Loucy (cell line): ENCODE results near the gene MADD.

ENCODE experiments used
- H2AFZ ChIP-seq: fragments of 200-600 bp; sonication (generic); 2 replicates; pipeline ENCODE4 v1.6.0; 2016; ENCODE audit warnings: antibody characterized with exemption, mild to moderate bottlenecking, low read length, moderate library complexity
- H3F3A ChIP-seq: fragments of 200-600 bp; 2 replicates; pipeline ENCODE4 v1.6.0; 2016; ENCODE audit warnings: antibody characterized with exemption, low read depth, mild to moderate bottlenecking
- H3K27me3 ChIP-seq: fragments of 200-600 bp; sonication (generic); 2 replicates; pipeline ENCODE4 v1.6.1; 2014; ENCODE audit warnings: low read length, mild to moderate bottlenecking; ENCODE audit not compliant: insufficient read depth, poor library complexity, severe bottlenecking
- H3K36me3 ChIP-seq: fragments of 200-600 bp; sonication (generic); 2 replicates; pipeline ENCODE4 v1.6.1; 2016; ENCODE audit warnings: low read length; ENCODE audit not compliant: insufficient read depth
- H3K4me1 ChIP-seq: fragments of 200-600 bp; sonication (generic); 2 replicates; pipeline ENCODE4 v1.5.1; 2014; ENCODE audit warnings: low read length, mild to moderate bottlenecking; ENCODE audit not compliant: insufficient read depth, poor library complexity, severe bottlenecking
- H3K4me2 ChIP-seq: fragments of 200-600 bp; sonication (generic); 2 replicates; pipeline ENCODE4 v1.6.0; 2014; ENCODE audit warnings: antibody characterized with exemption, low read length, low read depth, mild to moderate bottlenecking; ENCODE audit not compliant: poor library complexity, severe bottlenecking
- H3K4me3 ChIP-seq: fragments of 200-600 bp; sonication (generic); 2 replicates; pipeline ENCODE4 v1.5.1; 2014; ENCODE audit warnings: low read length, mild to moderate bottlenecking, mixed read lengths; ENCODE audit not compliant: poor library complexity, severe bottlenecking
- H3K79me2 ChIP-seq: fragments of 200-600 bp; sonication (generic); 2 replicates; pipeline ENCODE4 v1.6.1; 2014; ENCODE audit warnings: low read length; ENCODE audit not compliant: insufficient read depth
- H3K9ac ChIP-seq: fragments of 200-600 bp; sonication (generic); 2 replicates; pipeline ENCODE4 v1.6.0; 2014; ENCODE audit warnings: mild to moderate bottlenecking, low read depth, low read length, moderate library complexity; ENCODE audit not compliant: poor library complexity, severe bottlenecking
- H3K9me2 ChIP-seq: fragments of 200-600 bp; sonication (generic); replicated peaks from 2 replicates; pipeline ENCODE4 v1.6.1; 2016; ENCODE audit warnings: low read depth, low read length, mixed read lengths
- H3K9me3 ChIP-seq: fragments of 200-600 bp; sonication (generic); 2 replicates; pipeline ENCODE4 v1.6.1; 2014; ENCODE audit warnings: mild to moderate bottlenecking, antibody characterized with exemption, low read length, low read depth; ENCODE audit not compliant: insufficient read depth
- H4K20me1 ChIP-seq: fragments of 200-600 bp; sonication (generic); 2 replicates; pipeline ENCODE4 v1.6.0; 2014; ENCODE audit warnings: antibody characterized with exemption, low read length, mild to moderate bottlenecking; ENCODE audit not compliant: insufficient read depth, poor library complexity, severe bottlenecking
- CTCF ChIP-seq: fragments of 200-600 bp; sonication (generic); conservative IDR thresholded peaks from 2 replicates; pipeline ENCODE4 v1.5.1; 2014; ENCODE audit warnings: mild to moderate bottlenecking, antibody characterized with exemption, low read length
- EZH2phosphoT487 ChIP-seq: fragments of 200-600 bp; IDR thresholded peaks from 2 replicates; pipeline ENCODE4 v1.6.1; 2018; ENCODE audit warnings: antibody characterized with exemption, mild to moderate bottlenecking, moderate library complexity, borderline replicate concordance

Gene MADD

GRCh38 chr11:47318166-47318565 lies 48.2 kb downstream of the MADD start:
- H3K79me2 ChIP-seq, result no peaks in the 10 kb centered on the region
- H3K36me3 ChIP-seq, result peaks cover 71% of the 10 kb centered on the region; the same call in 1 of the 2 replicates

GRCh38 chr11:47324520-47324919 lies 54.6 kb downstream of the MADD start:
- no peak for TF ChIP-seq EZH2phosphoT487
- TF ChIP-seq CTCF, result no peak
- Histone ChIP-seq H2AFZ (no peak overlapping the region), H3K36me3 (peaks cover 19% of the 10 kb centered on the region; the same call in 1 of the 2 replicates)

More at GRCh38 chr11:47318166-47318565, 48.2 kb downstream of the MADD start:
- H3K9me2 ChIP-seq, result no peaks in the 10 kb centered on the region
- no peak overlapping the region for H2AFZ ChIP-seq
- no peak overlapping the region for H3K4me3 ChIP-seq
- no peaks in the 10 kb centered on the region for H3K9me3 ChIP-seq
- H3K27me3 ChIP-seq, result no peaks in the 10 kb centered on the region
- H4K20me1 ChIP-seq, result no peaks in the 10 kb centered on the region
- TF ChIP-seq EZH2phosphoT487, result no peak
- no peak for TF ChIP-seq CTCF
- H3K4me2 ChIP-seq, result no peak overlapping the region
- H3K4me1 ChIP-seq, result no peaks in the 10 kb centered on the region
- no peak overlapping the region for H3K9ac ChIP-seq
- no peaks in the 10 kb centered on the region for H3F3A ChIP-seq

GRCh38 chr11:47325271-47326041 lies 55.5 kb downstream of the MADD start:
- Histone ChIP-seq H3K79me2 (no peaks in the 10 kb centered on the region), H3K9me2 (no peaks in the 10 kb centered on the region), H3K4me1 (no peaks in the 10 kb centered on the region), H2AFZ (no peak overlapping the region), H3K9me3 (no peaks in the 10 kb centered on the region), H3K9ac (no peak overlapping the region), H3K4me2 (no peak overlapping the region), H3K27me3 (no peaks in the 10 kb centered on the region), H3K4me3 (no peak overlapping the region), H3F3A (no peaks in the 10 kb centered on the region), H3K36me3 (peaks cover 17% of the 10 kb centered on the region; the same call in 1 of the 2 replicates), H4K20me1 (no peaks in the 10 kb centered on the region)
- TF ChIP-seq CTCF (no peak), EZH2phosphoT487 (no peak)

More at GRCh38 chr11:47324520-47324919, 54.6 kb downstream of the MADD start:
- H3K27me3 ChIP-seq, result no peaks in the 10 kb centered on the region
- H3F3A ChIP-seq, result no peaks in the 10 kb centered on the region
- H3K79me2 ChIP-seq, result no peaks in the 10 kb centered on the region
- no peak overlapping the region for H3K4me2 ChIP-seq
- no peaks in the 10 kb centered on the region for H3K4me1 ChIP-seq
- no peak overlapping the region for H3K4me3 ChIP-seq
- H3K9me3 ChIP-seq, result no peaks in the 10 kb centered on the region
- H4K20me1 ChIP-seq, result no peaks in the 10 kb centered on the region
- no peak overlapping the region for H3K9ac ChIP-seq
- no peaks in the 10 kb centered on the region for H3K9me2 ChIP-seq
